ENCODE measurements around the gene RPRD1B. TPM values are rescaled to one million over a fixed set of nuclear protein-coding genes. Genes with fewer than 3 reads are reported as not detected.

Gene RPRD1B
- total RNA-seq, 1 experiment from 2014 or later: 55.1 TPM

DNA sequence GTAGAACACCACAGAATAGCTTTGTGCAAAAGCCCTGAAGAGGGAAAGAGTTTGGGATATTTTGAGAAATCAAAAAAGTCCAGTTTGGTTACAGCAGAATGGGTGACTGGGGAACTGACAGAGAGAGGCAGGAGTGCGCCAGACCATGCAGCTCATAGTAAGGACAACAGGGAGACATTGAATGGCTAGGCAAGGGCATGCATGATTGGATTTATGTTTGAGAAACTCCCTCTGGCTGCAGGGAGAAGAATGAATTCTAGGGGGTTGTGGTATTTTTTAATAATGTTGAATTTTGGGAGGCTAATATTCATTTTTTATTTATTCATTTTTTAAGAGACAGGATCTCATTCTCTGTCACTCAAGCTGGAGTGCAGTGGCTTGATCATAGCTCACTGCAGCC, 81.7 kb downstream of the RPRD1B start:
- H3F3A ChIP-seq (ENCODE audit: insufficient read depth, low read depth): peaks cover 47% of the 10 kb centered on the region
- H4K20me1 ChIP-seq (ENCODE audit: insufficient read depth): no peaks in the 10 kb centered on the region
- no peak for TF ChIP-seq EZH2 (IDR thresholded peaks at IDR 0.05; ENCODE audit: low read depth)
- TF ChIP-seq, protein P1, sequence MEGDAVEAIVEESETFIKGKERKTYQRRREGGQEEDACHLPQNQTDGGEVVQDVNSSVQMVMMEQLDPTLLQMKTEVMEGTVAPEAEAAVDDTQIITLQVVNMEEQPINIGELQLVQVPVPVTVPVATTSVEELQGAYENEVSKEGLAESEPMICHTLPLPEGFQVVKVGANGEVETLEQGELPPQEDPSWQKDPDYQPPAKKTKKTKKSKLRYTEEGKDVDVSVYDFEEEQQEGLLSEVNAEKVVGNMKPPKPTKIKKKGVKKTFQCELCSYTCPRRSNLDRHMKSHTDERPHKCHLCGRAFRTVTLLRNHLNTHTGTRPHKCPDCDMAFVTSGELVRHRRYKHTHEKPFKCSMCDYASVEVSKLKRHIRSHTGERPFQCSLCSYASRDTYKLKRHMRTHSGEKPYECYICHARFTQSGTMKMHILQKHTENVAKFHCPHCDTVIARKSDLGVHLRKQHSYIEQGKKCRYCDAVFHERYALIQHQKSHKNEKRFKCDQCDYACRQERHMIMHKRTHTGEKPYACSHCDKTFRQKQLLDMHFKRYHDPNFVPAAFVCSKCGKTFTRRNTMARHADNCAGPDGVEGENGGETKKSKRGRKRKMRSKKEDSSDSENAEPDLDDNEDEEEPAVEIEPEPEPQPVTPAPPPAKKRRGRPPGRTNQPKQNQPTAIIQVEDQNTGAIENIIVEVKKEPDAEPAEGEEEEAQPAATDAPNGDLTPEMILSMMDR (conservative IDR thresholded peaks at IDR 0.05): no peak
- no peak overlapping the region for H2AFZ ChIP-seq
- no peaks in the 10 kb centered on the region for H3K27me3 ChIP-seq (ENCODE audit: insufficient read depth, low read depth)
- no peak for DNase-seq
- H3K4me3 ChIP-seq: no peak overlapping the region
- intact Hi-C loops (cut with micrococcal nuclease; ENCODE audit: unreplicated experiment): no loop called here
- H3K4me2 ChIP-seq: no peak overlapping the region
- no peaks in the 10 kb centered on the region for H3K79me2 ChIP-seq (ENCODE audit: low read depth)
- H3K27ac ChIP-seq: no peak overlapping the region
- peaks cover 3% of the 10 kb centered on the region; the same call in 1 of the 2 replicates for H3K9me3 ChIP-seq (ENCODE audit: insufficient read depth, low read depth)
- H3K4me1 ChIP-seq (replicated peaks; ENCODE audit: insufficient read depth): peaks cover 68% of the 10 kb centered on the region
- ChIA-PET POLR2A (ENCODE audit: unreplicated experiment) (no interaction called here), CTCF (interaction anchor here (0.7 kb wide), 2 partner anchors 8 to 42 kb away, joined by 3 read pairs; no protein-coding TSS in a partner anchor)
- H3K36me3 ChIP-seq (ENCODE audit: low read depth): no peaks in the 10 kb centered on the region
- BruUV-seq (replicated peaks): no TSS peak
- H3K9me2 ChIP-seq (ENCODE audit: insufficient read depth): no peaks in the 10 kb centered on the region

- Histone ChIP-seq H3K4me3 (no peak overlapping the region), H3K9me2 (ENCODE audit: insufficient read depth) (no peaks in the 10 kb centered on the region), H3K9me3 (ENCODE audit: insufficient read depth, low read depth) (peaks cover 3% of the 10 kb centered on the region; the same call in 1 of the 2 replicates), H3F3A (ENCODE audit: insufficient read depth, low read depth) (peaks cover 40% of the 10 kb centered on the region), H4K20me1 (ENCODE audit: insufficient read depth) (no peaks in the 10 kb centered on the region), H3K27ac (no peak overlapping the region), H3K79me2 (ENCODE audit: low read depth) (no peaks in the 10 kb centered on the region), H3K36me3 (ENCODE audit: low read depth) (no peaks in the 10 kb centered on the region), H2AFZ (no peak overlapping the region), H3K27me3 (ENCODE audit: insufficient read depth, low read depth) (no peaks in the 10 kb centered on the region), H3K4me1 (replicated peaks; ENCODE audit: insufficient read depth) (peaks cover 62% of the 10 kb centered on the region), H3K4me2 (no peak overlapping the region)
- no TSS peak for BruUV-seq (replicated peaks)
- ChIA-PET POLR2A (ENCODE audit: unreplicated experiment) (no interaction called here), CTCF (interaction anchor here (0.7 kb wide), 1 partner anchor 21 kb away, joined by 3 read pairs; no protein-coding TSS in a partner anchor)
- no peak for DNase-seq
- no peak for TF ChIP-seq EZH2 (IDR thresholded peaks at IDR 0.05; ENCODE audit: low read depth)
- TF ChIP-seq, protein P1 (conservative IDR thresholded peaks at IDR 0.05): no peak
- intact Hi-C loops (cut with micrococcal nuclease; ENCODE audit: unreplicated experiment): no loop called here
Observed at GRCh38 chr20:38115896-38116295, 82.3 kb downstream of the RPRD1B start.

- Histone ChIP-seq H3K36me3 (ENCODE audit: low read depth) (no peaks in the 10 kb centered on the region), H3F3A (ENCODE audit: insufficient read depth, low read depth) (peaks cover 33% of the 10 kb centered on the region), H3K79me2 (ENCODE audit: low read depth) (no peaks in the 10 kb centered on the region), H2AFZ (no peak overlapping the region), H3K4me2 (no peak overlapping the region), H3K27ac (peak overlapping the region; percentile 83), H3K27me3 (ENCODE audit: insufficient read depth, low read depth) (no peaks in the 10 kb centered on the region), H3K9me2 (ENCODE audit: insufficient read depth) (no peaks in the 10 kb centered on the region), H4K20me1 (ENCODE audit: insufficient read depth) (no peaks in the 10 kb centered on the region), H3K4me1 (replicated peaks; ENCODE audit: insufficient read depth) (peaks cover 55% of the 10 kb centered on the region), H3K4me3 (no peak overlapping the region), H3K9me3 (ENCODE audit: insufficient read depth, low read depth) (peaks cover 3% of the 10 kb centered on the region; the same call in 1 of the 2 replicates)
- intact Hi-C loops (cut with micrococcal nuclease; ENCODE audit: unreplicated experiment): loop anchor here (1.0 kb wide), 1 partner anchor 28 kb away; no protein-coding TSS in a partner anchor
- CTCF ChIA-PET: interaction anchor here (0.7 kb wide), 1 partner anchor 20 kb away, joined by 3 read pairs; no protein-coding TSS in a partner anchor
- POLR2A ChIA-PET (ENCODE audit: unreplicated experiment): no interaction called here
- no peak for TF ChIP-seq EZH2 (IDR thresholded peaks at IDR 0.05; ENCODE audit: low read depth)
- no peak for DNase-seq
- BruUV-seq (replicated peaks): no TSS peak
Observed at GRCh38 chr20:38116409-38117165, 83.0 kb downstream of the RPRD1B start.

Measured in PC-9 (cell line).